ENCODE data around the gene RRP15.

RRP15 gene

GRCh38 chr1:218266356-218266755 lies 18.7 kb upstream of the RRP15 start:
- no peaks in the 10 kb centered on the region for H3K36me3 ChIP-seq (ENCODE audit: insufficient read depth)
- no peaks in the 10 kb centered on the region for H3K27me3 ChIP-seq (ENCODE audit: insufficient read depth, low read depth)
- TF ChIP-seq CTCF (conservative IDR thresholded peaks at IDR 0.05; ENCODE audit: low read depth, low read length): no peak
- H3K27ac ChIP-seq: no peak overlapping the region
- H3K79me2 ChIP-seq (ENCODE audit: insufficient read depth, low read depth): no peaks in the 10 kb centered on the region
- H4K20me1 ChIP-seq (ENCODE audit: insufficient read depth): no peaks in the 10 kb centered on the region
- no peak overlapping the region for H2AFZ ChIP-seq (ENCODE audit: low read depth)
- no peaks in the 10 kb centered on the region for H3K4me1 ChIP-seq (ENCODE audit: low read depth, poor library complexity, severe bottlenecking)
- H3K9ac ChIP-seq: no peak overlapping the region
- no peak overlapping the region for H3K4me3 ChIP-seq (IDR thresholded peaks at IDR 0.05; ENCODE audit: insufficient read depth, low read depth, low read length)
- no peak overlapping the region for H3K4me2 ChIP-seq

GRCh38 chr1:218272366-218272765 lies 12.7 kb upstream of the RRP15 start:
- TF ChIP-seq CTCF (conservative IDR thresholded peaks at IDR 0.05; ENCODE audit: low read depth, low read length): no peak
- H3K4me2 ChIP-seq: no peak overlapping the region
- no peak overlapping the region for H3K4me3 ChIP-seq (IDR thresholded peaks at IDR 0.05; ENCODE audit: insufficient read depth, low read depth, low read length)
- H3K79me2 ChIP-seq (ENCODE audit: insufficient read depth, low read depth): no peaks in the 10 kb centered on the region
- H3K27ac ChIP-seq: no peak overlapping the region
- H3K9ac ChIP-seq: no peak overlapping the region
- no peaks in the 10 kb centered on the region for H4K20me1 ChIP-seq (ENCODE audit: insufficient read depth)
- H3K36me3 ChIP-seq (ENCODE audit: insufficient read depth): no peaks in the 10 kb centered on the region
- no peaks in the 10 kb centered on the region for H3K27me3 ChIP-seq (ENCODE audit: insufficient read depth, low read depth)
- no peak overlapping the region for H2AFZ ChIP-seq (ENCODE audit: low read depth)
- H3K4me1 ChIP-seq (ENCODE audit: low read depth, poor library complexity, severe bottlenecking): no peaks in the 10 kb centered on the region

GRCh38 chr1:218273762-218274479 lies 11.2 kb upstream of the RRP15 start:
- TF ChIP-seq CTCF (conservative IDR thresholded peaks at IDR 0.05; ENCODE audit: low read depth, low read length): no peak
- Histone ChIP-seq H3K4me2 (no peak overlapping the region), H3K4me1 (ENCODE audit: low read depth, poor library complexity, severe bottlenecking) (no peaks in the 10 kb centered on the region), H3K36me3 (ENCODE audit: insufficient read depth) (no peaks in the 10 kb centered on the region), H3K4me3 (IDR thresholded peaks at IDR 0.05; ENCODE audit: insufficient read depth, low read depth, low read length) (no peak overlapping the region), H3K27ac (no peak overlapping the region), H4K20me1 (ENCODE audit: insufficient read depth) (no peaks in the 10 kb centered on the region), H3K9ac (no peak overlapping the region), H3K27me3 (ENCODE audit: insufficient read depth, low read depth) (no peaks in the 10 kb centered on the region), H3K79me2 (ENCODE audit: insufficient read depth, low read depth) (no peaks in the 10 kb centered on the region), H2AFZ (ENCODE audit: low read depth) (no peak overlapping the region)

- Histone ChIP-seq H3K4me3 (IDR thresholded peaks at IDR 0.05; ENCODE audit: insufficient read depth, low read depth, low read length) (no peak overlapping the region), H3K4me1 (ENCODE audit: low read depth, poor library complexity, severe bottlenecking) (no peaks in the 10 kb centered on the region), H3K27me3 (ENCODE audit: insufficient read depth, low read depth) (no peaks in the 10 kb centered on the region), H2AFZ (ENCODE audit: low read depth) (no peak overlapping the region), H3K9ac (no peak overlapping the region), H3K4me2 (no peak overlapping the region), H4K20me1 (ENCODE audit: insufficient read depth) (no peaks in the 10 kb centered on the region), H3K27ac (no peak overlapping the region), H3K79me2 (ENCODE audit: insufficient read depth, low read depth) (no peaks in the 10 kb centered on the region), H3K36me3 (ENCODE audit: insufficient read depth) (no peaks in the 10 kb centered on the region)
- TF ChIP-seq CTCF (conservative IDR thresholded peaks at IDR 0.05; ENCODE audit: low read depth, low read length): no peak
Observed at GRCh38 chr1:218274511-218274910, 10.6 kb upstream of the RRP15 start.
